ENCODE results near the gene JUNB.
A peak's percentile ranks its signal among the peaks of the same experiment; 100 is the strongest.

The JUNB gene

GRCh38 chr19:12791345-12792050, at the start of gene JUNB:
Gene JUNB, plus strand, starts transcription at chr19:12791486. Its CDS starts 286 bp downstream, at chr19:12791772.
- DNase-seq (ENCODE audit: low read depth in 2 of 2) = peak; percentile 92 to 94

- DNase-seq (ENCODE audit: low read depth in 2 of 2) = no peak
These were observed 46.0 kb upstream of the JUNB start for GRCh38 chr19:12745166-12745897.

DNA sequence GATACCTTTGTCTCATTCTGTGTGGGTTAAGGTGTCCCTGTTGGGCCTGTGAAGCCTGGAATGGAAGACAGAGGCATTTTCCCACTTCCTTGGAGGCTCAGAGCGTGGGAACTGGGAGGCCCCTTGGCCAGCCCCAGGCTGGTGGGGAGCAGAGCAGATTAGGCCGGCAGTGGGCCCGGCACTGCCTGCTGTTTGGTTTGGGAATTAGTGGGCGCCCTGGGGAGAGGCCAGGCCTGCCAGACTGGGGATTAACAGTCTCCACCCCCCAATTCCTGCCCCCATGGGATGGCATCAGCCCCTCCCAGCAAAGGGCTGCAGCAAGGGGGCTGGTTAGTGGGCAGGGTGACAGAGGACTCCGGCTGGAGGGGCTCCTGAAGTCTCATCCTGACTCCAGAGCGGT, 42.8 kb upstream of the JUNB start:
- no peak for DNase-seq (ENCODE audit: low read depth in 2 of 2)

DNA sequence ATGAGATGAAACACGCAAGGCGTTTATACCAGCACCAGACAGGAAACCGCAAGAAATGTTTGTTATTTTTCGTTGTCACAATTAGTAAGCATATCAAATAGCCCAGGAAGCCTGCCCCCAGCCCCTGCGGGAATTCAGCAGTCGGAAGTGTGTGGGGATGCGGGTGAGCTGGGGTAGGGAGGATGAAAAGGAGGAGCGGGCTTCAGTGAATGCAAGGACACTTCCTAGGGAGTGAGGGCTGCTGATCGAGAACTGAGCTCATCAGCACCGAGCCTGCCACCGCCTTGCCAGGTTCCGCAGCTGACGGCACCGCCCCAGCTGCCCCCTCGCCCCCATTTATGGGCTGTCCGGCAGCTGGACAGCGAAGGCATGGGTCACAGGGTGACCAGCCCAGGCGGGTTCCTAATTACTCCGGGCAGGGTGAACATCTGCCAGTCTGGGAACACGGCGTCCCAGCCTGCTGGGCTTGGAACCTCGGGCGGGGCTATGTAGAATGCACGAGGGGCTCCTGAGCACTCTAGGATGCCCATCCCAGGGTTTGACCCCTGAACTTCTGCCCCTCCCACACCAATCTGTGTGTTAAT, 41.3 kb upstream of the JUNB start:
- no peak for DNase-seq (ENCODE audit: low read depth in 2 of 2)

DNA sequence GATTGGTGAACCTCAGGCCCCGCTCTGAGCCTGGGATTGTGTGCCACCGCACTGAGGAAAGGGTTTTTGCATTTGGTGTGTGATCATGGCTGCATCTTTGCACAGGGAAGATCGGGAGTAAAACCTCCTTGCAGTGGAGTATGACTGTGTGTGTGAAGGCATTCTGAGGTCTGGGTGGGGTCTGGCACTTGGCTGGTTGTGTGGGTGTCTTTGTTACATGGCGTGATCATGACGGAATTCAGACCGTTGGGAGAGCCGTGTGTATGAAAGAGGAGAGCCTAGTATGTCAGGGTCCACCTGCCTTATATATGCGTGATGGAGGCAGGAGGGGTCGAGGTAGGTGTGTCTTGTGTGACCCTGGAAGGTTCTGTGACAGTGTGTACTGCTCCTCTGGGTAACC, 40.4 kb upstream of the JUNB start:
- no peak for DNase-seq (ENCODE audit: low read depth in 2 of 2)

GRCh38 chr19:12751635-12752034, 39.7 kb upstream of the JUNB start, which contains the start of gene BEST2:
Gene BEST2, plus strand, starts transcription at chr19:12751791. Its CDS starts 802 bp downstream, at chr19:12752593.
- DNase-seq (ENCODE audit: low read depth in 2 of 2) = no peak

DNA sequence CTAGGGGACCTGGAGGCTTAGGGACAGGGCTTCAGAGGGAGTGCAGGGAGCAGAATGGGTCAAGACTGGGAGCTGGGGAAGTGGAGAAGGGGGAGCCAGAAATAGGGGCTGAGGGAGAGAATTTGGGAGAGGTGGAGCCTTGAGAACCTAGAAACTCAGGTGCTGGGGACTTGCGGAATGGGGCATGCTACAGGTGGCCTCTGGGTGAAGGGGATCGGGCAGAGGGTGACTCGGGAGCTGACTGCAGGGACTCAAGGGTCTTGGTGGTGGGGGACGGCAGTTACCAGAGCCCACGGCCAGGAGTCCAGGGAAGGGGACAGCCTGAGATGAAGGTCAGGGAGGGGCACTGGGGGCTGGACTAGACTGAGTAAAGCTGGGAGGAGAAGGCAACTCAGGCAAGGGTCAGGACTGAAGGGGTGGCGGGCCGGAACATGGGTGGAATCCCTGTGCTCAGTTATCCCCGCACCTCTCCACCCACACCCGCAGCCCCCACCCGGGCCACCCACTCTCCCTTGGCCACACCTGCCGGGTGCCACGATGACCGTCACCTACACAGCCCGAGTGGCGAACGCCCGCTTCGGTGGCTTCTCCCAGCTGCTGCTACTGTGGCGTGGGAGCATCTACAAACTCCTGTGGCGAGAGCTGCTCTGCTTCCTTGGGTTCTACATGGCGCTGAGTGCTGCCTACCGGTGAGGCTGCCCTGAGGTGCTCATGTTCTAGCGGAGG, 39.1 kb upstream of the JUNB start:
- DNase-seq (ENCODE audit: low read depth in 2 of 2) = no peak

- no peak for DNase-seq (ENCODE audit: low read depth in 2 of 2)
These were observed 36.7 kb upstream of the JUNB start for GRCh38 chr19:12754465-12755196.

GRCh38 chr19:12756150-12756883, 35.0 kb upstream of the JUNB start:
- DNase-seq (ENCODE audit: low read depth in 2 of 2) = no peak

DNA sequence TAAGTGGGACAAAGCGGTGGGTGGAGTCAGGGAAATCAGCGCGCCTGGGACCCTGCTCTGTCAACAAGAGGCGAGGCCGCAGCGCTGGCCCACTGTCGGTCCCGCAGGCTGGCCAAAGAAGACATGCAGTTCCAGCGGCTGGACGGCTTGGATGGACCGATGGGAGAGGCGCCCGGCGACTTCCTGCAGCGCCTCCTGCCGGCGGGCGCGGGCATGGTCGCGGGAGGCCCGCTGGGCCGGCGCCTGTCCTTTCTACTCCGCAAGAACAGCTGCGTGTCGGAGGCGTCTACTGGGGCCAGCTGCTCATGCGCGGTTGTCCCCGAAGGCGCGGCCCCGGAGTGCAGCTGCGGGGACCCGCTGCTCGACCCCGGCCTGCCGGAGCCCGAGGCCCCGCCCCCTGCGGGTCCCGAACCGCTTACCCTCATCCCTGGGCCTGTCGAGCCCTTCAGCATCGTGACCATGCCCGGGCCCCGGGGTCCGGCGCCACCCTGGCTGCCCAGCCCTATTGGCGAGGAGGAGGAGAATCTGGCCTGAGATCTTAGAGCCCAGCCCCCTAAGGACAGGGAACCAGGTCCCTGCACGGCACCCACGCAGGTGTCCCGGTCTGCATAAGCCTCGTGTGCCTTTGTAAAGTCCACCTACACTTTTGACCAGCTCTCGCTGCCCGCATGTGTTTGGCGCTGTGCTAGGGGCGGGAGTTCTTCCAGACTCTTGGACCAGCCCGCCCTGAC, 33.6 kb upstream of the JUNB start:
- DNase-seq (ENCODE audit: low read depth in 2 of 2) = peak; percentile 27 to 58

- DNase-seq (ENCODE audit: low read depth in 2 of 2) = no peak
These were observed 31.6 kb upstream of the JUNB start for GRCh38 chr19:12759686-12760085.

DNA sequence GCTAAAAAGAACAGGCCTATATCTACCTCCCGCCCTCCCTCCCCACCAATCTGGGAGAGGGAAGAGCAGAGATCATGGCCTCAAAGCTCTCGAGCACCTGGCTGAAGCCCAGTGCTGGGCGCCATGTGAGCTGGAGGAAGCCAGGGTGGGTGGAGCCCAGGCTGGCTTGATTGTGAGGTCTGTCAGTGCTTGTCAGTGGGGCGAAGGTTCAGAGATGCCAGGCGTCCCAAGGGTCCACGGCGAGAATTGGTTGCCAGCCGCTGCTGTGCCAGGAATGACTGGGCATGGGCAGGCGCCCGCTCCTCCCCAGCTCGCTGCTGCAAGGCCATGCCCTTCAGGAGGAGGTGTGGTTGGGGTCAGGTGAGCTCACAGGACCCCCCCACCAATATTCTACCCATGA, 28.2 kb upstream of the JUNB start:
- DNase-seq (ENCODE audit: low read depth in 2 of 2) = no peak

GRCh38 chr19:12764698-12765097, 26.6 kb upstream of the JUNB start:
- no peak for DNase-seq (ENCODE audit: low read depth in 2 of 2)

- DNase-seq (ENCODE audit: low read depth in 2 of 2) = peak; percentile 56 to 69
These were observed 25.2 kb upstream of the JUNB start for GRCh38 chr19:12766051-12766521.

DNA sequence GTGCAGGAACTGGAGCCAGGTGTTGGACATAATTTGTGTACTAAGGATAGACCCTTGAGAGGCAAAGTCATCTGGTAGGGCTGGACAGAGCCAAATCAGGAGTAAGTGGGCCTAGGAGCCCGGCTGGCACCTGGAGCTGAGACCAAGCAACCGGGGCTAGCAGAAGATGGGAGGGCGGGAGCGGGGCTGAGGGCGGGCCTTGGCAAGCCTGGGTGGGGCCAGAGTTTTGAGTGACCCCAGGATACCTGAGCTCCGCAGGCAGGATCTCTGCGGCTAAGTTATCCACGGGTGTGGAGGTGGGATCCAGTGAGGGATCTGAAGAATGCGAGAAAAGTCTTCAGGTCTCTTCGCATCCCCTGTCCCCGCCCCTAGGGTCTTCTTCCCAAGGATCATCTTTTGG, 24.1 kb upstream of the JUNB start:
- DNase-seq (ENCODE audit: low read depth in 2 of 2) = no peak

DNA sequence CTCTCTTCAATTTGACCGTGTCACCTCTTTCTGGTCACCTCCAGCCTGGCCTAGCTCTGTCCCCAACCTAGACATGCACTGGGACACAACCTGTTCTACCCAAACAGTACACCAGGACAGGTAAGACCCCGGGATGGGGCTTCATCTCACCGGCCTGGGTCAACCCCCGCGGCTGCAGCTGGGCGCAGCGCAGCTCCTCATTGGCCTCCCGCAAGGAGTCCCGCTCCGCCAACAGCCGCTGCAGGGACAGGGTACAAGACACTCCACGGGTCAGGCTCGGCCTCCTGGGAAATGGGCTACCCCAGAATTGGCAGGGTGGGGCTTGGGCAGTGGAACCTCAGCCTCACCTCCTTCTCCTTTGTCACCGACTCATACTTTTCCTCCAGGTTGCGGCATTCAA, 23.6 kb upstream of the JUNB start:
- no peak for DNase-seq (ENCODE audit: low read depth in 2 of 2)

GRCh38 chr19:12769689-12770088, 21.6 kb upstream of the JUNB start:
- DNase-seq (ENCODE audit: low read depth in 2 of 2) = peak in 1 of 2 experiments; percentile 51

DNA sequence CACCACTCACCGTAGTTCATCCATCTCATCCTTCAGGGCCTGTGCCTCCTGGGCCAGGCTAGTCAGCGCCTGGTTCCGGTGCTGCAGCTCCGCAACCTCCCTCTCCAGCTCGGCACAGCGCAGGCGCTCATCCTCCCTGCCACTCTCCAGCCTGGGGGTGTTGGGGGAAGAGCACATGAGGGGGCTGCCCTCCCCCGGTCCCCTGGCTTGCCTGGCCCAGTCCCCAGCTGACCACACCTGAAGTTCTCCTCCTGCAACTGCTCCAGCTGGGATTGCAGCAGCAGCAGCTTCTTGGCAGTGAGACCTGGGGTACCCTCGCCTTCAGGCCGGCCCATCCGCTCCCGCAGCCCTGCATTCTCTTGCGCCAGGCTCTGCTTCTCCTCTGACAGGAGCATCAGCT, 20.4 kb upstream of the JUNB start:
- DNase-seq (ENCODE audit: low read depth in 2 of 2) = no peak

GRCh38 chr19:12772323-12772722, 19.0 kb upstream of the JUNB start:
- DNase-seq (ENCODE audit: low read depth in 2 of 2) = no peak

DNA sequence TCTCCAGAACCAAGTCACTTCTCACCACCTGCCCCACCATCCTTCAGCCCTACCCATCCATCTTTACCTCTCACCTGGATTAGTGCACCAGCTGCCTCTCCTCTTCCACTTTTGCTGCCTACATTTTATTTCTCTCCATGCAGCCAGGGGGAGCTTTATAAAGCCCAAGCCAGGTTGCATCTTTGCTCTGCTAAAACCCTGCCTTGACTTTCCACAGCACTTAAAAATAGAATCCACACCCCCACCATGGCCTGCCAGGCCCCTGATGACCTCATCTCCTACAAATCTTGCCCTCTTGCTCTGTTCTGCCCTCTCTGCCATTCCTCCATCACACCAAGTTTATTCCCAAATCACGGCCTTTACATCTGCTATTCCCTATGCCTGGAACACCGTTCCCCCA, 17.7 kb upstream of the JUNB start:
- DNase-seq (ENCODE audit: low read depth in 2 of 2) = no peak
